GM12865 (cell line): ENCODE measurements around the gene PRR7.

Source experiments
- DNase-seq: peaks from one replicate; pipeline ENCODE4 v3.0.0; 2010; ENCODE audit warnings: low read depth
- H3K4me3 ChIP-seq: 2 replicates; pipeline ENCODE4 v1.5.1; 2011; ENCODE audit warnings: mild to moderate bottlenecking, low read depth, low read length, control low read depth
- TF ChIP-seq, protein P1 (sequence below): IDR thresholded peaks from 2 replicates; pipeline ENCODE4 v1.5.1; 2011; ENCODE audit warnings: low read length, control low read depth, low read depth, inconsistent platforms; ENCODE audit not compliant: insufficient read depth; ENCODE audit errors: missing control alignments

PRR7 gene

DNA sequence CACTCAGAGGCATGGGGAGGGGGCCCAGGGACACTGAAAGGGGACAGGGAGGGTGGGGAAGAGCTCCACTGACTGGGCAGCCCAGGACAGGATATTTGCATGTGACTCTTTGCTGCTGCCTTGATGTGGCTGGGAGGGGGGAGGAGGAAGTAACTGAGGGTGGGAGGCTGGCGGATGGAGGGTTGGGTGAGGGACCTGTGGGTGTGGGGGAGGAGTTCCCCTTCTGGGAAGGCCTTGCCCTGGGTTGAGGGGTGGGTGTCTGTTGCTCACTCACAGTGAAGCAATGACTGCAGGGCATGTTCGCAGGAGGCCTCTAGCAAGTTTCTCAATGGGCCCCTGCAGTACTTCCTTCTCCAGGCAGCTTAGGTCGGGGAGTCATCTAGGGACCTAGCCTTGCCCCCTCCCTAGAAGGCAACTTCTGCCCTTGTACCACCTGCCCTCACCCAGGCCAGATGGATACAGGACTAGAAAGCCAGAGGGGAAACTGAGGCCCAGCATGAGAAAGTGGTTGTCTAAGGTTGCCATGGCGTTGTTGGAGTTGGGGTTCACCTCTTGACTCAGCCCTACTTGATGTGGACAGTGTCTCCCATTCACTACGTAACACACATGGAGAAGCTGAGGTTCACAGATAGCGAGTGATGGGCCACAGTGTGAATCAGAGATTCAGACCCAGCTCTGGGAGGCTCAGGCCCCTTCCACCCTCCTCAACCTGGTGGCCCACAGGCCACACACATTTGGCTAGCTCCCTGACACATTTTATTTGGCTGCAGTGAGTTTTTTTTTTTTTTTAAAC lies 17.2 kb upstream of the PRR7 start:
- peak overlapping the region; percentile 87 for H3K4me3 ChIP-seq
- TF ChIP-seq, protein P1, sequence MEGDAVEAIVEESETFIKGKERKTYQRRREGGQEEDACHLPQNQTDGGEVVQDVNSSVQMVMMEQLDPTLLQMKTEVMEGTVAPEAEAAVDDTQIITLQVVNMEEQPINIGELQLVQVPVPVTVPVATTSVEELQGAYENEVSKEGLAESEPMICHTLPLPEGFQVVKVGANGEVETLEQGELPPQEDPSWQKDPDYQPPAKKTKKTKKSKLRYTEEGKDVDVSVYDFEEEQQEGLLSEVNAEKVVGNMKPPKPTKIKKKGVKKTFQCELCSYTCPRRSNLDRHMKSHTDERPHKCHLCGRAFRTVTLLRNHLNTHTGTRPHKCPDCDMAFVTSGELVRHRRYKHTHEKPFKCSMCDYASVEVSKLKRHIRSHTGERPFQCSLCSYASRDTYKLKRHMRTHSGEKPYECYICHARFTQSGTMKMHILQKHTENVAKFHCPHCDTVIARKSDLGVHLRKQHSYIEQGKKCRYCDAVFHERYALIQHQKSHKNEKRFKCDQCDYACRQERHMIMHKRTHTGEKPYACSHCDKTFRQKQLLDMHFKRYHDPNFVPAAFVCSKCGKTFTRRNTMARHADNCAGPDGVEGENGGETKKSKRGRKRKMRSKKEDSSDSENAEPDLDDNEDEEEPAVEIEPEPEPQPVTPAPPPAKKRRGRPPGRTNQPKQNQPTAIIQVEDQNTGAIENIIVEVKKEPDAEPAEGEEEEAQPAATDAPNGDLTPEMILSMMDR: no peak
- DNase-seq: peak; percentile 87

DNA sequence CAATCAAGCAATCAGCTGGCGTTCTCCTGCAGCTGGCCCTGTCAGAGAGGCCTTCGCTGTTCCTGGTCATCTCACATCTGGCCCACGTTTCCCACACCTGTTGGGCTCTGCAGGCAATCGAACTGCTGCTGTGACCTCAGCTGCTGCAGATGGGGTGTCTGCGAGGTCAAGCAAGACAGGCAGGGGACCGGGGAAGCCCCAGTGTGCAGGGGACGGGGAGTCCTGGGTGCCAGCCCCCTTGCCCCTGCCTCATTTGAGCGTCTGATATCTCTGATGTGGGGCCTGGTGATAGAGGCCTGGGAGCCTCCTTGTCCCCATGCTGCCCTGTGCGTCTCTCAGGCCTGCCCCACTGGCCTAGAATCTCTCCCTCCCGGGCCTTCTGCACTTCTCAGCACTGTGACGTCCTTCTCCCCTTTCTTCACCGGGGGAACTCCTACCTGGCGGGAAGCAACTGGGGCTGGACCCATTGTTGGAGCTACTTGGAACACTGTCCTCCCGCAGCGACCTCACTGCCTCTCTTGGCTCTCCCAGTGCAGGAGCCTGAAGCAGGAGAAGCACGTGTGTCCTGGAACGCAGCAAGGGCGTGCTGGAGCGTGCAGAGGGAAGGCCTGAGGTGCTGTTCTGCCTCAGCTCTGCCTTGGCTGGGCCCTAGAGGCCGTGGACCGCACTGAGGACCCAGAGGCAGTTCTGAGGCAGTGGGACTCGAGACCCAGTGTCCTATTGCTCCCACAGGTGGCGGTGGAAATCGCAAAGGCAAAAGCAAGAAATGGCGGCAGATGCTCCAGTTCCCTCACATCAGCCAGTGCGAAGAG lies 16.3 kb upstream of the PRR7 start:
- peak; percentile 75 for DNase-seq
- TF ChIP-seq, protein P1: no peak
- H3K4me3 ChIP-seq: peak overlapping the region; percentile 87

DNA sequence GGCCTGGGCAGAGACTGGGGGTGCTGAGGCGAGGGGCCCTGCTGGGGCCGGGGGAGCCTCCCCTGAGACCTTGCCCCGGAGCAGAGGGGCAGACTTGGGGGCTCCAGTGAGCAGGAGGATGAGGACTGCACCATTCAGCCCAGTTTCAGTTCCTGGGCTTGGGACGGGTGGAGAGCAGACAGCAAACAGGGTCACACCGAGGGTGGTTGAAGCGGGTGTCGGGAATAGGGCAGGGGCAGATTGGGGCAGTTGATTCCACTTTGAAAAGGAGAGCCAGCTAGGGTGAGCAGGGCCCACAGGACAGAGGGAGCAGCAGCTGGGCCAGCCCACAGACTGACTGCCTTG lies 15.7 kb upstream of the PRR7 start:
- peak overlapping the region; percentile 87 for H3K4me3 ChIP-seq
- DNase-seq: no peak
- TF ChIP-seq, protein P1: no peak

DNA sequence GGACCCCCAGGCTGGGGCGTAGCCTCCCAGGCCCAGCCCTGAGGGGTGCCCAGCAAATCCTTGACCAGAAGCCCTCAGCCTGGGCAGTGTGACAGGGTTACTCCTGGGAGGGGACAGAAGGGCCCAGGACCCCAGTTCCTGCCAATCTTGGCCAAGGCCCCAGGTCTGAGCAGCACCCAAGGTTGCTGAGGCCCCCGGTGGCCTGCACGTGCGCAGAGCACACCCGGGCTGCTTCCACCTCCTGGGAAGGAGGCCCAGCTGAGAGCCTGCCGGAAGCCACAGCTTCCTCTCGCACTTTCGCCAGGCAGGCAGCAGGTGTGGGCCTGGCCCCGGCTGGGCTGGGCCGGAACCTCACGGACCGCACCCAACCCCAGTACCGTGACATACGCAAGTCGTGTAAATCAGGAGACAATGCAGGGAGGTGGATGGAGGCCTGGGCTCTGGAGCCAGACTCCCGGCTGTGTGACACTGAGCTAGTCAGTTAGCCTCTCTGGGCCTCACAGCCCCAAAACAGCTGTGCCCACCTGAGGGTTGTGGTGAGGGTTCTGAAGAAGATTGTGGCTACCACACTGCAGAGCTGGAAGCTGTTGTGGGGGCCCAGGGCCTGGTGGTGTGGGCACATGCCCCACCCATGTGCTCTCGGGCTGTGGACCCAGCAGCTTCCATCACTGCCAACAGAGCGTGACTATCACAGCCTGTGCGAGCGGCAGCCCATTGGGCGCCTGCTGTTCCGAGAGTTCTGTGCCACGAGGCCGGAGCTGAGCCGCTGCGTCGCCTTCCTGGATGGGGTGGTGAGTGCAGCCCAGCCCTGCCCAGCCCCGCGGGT lies 15.1 kb upstream of the PRR7 start:
- DNase-seq: peak; percentile 96
- H3K4me3 ChIP-seq: peak overlapping the region; percentile 87
- TF ChIP-seq, protein P1: no peak

DNA sequence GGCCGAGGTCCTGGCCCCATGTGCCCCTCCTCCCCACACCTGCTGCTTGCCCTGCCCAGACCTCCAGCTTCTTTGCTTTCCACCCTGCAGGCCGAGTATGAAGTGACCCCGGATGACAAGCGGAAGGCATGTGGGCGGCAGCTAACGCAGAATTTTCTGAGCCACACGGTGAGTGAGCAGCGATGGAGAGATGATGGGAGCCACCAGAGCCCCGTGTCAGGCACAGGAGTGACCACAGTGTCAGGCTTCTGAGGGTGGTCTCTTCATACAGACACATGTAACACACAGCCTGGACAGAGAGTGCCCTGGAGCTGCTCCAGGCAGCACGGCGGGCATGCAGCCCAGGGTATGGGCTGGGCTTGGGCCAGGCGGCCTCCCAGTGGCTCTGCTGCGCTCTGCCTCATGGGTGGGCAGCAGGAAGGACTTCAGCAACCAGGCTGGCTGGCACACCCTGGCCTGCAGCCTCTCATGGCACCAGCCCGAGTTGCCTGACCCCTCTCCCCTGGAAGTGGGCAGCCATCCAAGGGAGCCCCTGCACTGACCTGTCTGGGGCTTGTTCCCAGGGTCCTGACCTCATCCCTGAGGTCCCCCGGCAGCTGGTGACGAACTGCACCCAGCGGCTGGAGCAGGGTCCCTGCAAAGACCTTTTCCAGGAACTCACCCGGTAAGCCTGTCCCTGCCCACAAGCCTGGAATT lies 14.3 kb upstream of the PRR7 start:
- no peak for DNase-seq
- TF ChIP-seq, protein P1: no peak
- peak overlapping the region; percentile 87 for H3K4me3 ChIP-seq
